Subcutaneous adipose tissue (tissue), 4 donors: ENCODE data around the gene ENTPD5. TPM values are rescaled to one million over a fixed set of nuclear protein-coding genes. Genes with fewer than 3 reads are reported as not detected.

ENCODE experiments used
- CTCF ChIP-seq: fragments of 450-650 bp; IDR thresholded peaks from one replicate; pipeline ENCODE4 v1.5.1; 2016; ENCODE audit warnings: low read depth, mild to moderate bottlenecking, control low read depth, antibody characterized with exemption, moderate library complexity
- total RNA-seq, 4 donors: library from RNA; depleted of rRNA; stranded (reverse); fragments of >200 nt; gene quantifications; one replicate each; pipeline ENCODE4 v1.1.0, GENCODE V29; 2016

The ENTPD5 gene
- total RNA-seq, 4 donors from 2014 or later, result 10.0 to 14.9 (median 12.4) TPM

GRCh38 chr14:73998726-73999125 lies 20.4 kb downstream of the ENTPD5 start:
- TF ChIP-seq CTCF, result no peak

GRCh38 chr14:73997944-73998447 lies 21.1 kb downstream of the ENTPD5 start:
- TF ChIP-seq CTCF, result no peak

GRCh38 chr14:73997108-73997943 lies 21.8 kb downstream of the ENTPD5 start:
- no peak for TF ChIP-seq CTCF

GRCh38 chr14:73996731-73997107 lies 22.4 kb downstream of the ENTPD5 start:
- no peak for TF ChIP-seq CTCF

GRCh38 chr14:73995977-73996378 lies 23.1 kb downstream of the ENTPD5 start:
- TF ChIP-seq CTCF, result no peak

GRCh38 chr14:73991092-73991491 lies 28.0 kb downstream of the ENTPD5 start:
- TF ChIP-seq CTCF, result no peak

- no peak for TF ChIP-seq CTCF
Observed at GRCh38 chr14:73988065-73988464, 31.0 kb downstream of the ENTPD5 start.
